OCI-LY3 (cell line): Measurements from ENCODE around the gene PSMC5.

Experiments used
- EZH2phosphoT487 ChIP-seq: fragments of 200-600 bp; shearing (Covaris generic); IDR thresholded peaks from 2 replicates; pipeline ENCODE4 v1.6.1; 2018; ENCODE audit warnings: antibody characterized with exemption, mixed run types, low read depth
- TF ChIP-seq, protein P1 (sequence below): fragments of 200-600, 300-600 bp; sonication (generic); IDR thresholded peaks from 2 replicates; pipeline ENCODE4 v1.5.1; 2014; ENCODE audit warnings: antibody characterized with exemption, low read length, low read depth

DNA sequence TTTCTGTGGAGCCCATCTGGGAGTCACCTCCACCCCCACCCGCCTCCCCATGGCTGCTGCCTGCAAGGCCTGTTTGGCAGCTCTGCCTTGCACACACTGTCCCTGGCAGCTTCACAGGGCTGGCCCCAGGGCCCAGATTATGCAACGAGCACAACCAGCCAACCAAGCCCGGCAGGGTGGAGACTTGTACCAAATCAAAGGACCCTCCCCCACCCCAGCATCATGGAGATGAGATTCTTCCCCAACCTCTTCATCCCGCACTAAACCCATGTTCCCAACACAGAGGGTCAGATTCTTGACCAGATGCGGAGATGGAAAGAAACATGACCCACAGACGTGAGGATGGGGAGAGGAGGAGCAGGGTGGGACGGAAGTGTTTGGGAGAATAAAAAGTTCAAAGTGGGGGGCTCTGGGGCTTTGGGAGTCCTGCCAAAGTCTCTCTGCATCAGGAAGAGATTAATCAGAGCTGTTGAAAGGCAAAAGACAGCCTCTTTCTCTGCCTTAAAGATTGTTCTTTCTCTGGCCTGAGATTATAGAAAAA is 11.5 kb downstream of the PSMC5 start:
- TF ChIP-seq, protein P1, sequence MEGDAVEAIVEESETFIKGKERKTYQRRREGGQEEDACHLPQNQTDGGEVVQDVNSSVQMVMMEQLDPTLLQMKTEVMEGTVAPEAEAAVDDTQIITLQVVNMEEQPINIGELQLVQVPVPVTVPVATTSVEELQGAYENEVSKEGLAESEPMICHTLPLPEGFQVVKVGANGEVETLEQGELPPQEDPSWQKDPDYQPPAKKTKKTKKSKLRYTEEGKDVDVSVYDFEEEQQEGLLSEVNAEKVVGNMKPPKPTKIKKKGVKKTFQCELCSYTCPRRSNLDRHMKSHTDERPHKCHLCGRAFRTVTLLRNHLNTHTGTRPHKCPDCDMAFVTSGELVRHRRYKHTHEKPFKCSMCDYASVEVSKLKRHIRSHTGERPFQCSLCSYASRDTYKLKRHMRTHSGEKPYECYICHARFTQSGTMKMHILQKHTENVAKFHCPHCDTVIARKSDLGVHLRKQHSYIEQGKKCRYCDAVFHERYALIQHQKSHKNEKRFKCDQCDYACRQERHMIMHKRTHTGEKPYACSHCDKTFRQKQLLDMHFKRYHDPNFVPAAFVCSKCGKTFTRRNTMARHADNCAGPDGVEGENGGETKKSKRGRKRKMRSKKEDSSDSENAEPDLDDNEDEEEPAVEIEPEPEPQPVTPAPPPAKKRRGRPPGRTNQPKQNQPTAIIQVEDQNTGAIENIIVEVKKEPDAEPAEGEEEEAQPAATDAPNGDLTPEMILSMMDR, result no peak
- TF ChIP-seq EZH2phosphoT487, result no peak
